Left ventricle myocardium inferior (tissue), 1 donor: ENCODE measurements around the gene WDR59. TPM values are rescaled to one million over a fixed set of nuclear protein-coding genes. Genes with fewer than 3 reads are reported as not detected.
"Not testable (repeated sequence)": the region's sequence is repeated elsewhere in the genome, so short reads cannot be mapped to it uniquely, and the experiment has no call there.

Experiments
- DNase-seq: peaks from one replicate; pipeline ENCODE4 v3.0.0-alpha.2; 2020
- H3K27ac ChIP-seq: fragments of 200-600 bp; replicated peaks from 2 replicates; pipeline ENCODE4 v1.8.0; 2021
- H3K27me3 ChIP-seq: fragments of 200-600 bp; 2 replicates; pipeline ENCODE4 v1.8.0; 2021; ENCODE audit warnings: low read depth
- H3K36me3 ChIP-seq: fragments of 200-600 bp; 2 replicates; pipeline ENCODE4 v1.8.0; 2021
- H3K4me1 ChIP-seq: fragments of 200-600 bp; 2 replicates; pipeline ENCODE4 v1.8.0; 2021
- H3K4me3 ChIP-seq: fragments of 200-600 bp; 2 replicates; pipeline ENCODE4 v1.8.0; 2021; ENCODE audit warnings: mild to moderate bottlenecking, moderate library complexity
- H3K9me3 ChIP-seq: fragments of 200-600 bp; replicated peaks from 2 replicates; pipeline ENCODE4 v1.8.0; 2021
- CTCF ChIP-seq: fragments of 200-600 bp; IDR thresholded peaks from 2 replicates; pipeline ENCODE4 v1.8.0; 2021; ENCODE audit warnings: antibody characterized with exemption, mild to moderate bottlenecking, borderline replicate concordance
- intact Hi-C: fragments of 100-400 bp; cut with micrococcal nuclease; formaldehyde crosslinking; loops from one replicate; pipeline ENCODE4 v1.11.0; 2022
- total RNA-seq: library from RNA; stranded (reverse); fragmentation: NEBNext Ultra II Directional; extraction: Animal tissue kit (Norgen Biotek cat#: 25700); gene quantifications from one replicate; pipeline ENCODE4 v1.2.1, GENCODE V29; 2021
- donor health status: DM: no; HTN: yes; CAD: no; lungs with severe emphysema.

Gene WDR59
- total RNA-seq, 1 donor from 2014 or later = 52.5 TPM

GRCh38 chr16:74846714-74847113 is 138.2 kb downstream of the WDR59 start:
- Histone ChIP-seq H3K36me3 (no peaks in the 10 kb centered on the region), H3K9me3 (no peaks in the 10 kb centered on the region), H3K27me3 (no peaks in the 10 kb centered on the region), H3K4me1 (peaks cover 3% of the 10 kb centered on the region), H3K4me3 (no peak overlapping the region), H3K27ac (no peak overlapping the region)
- intact Hi-C loops = no loop called here
- TF ChIP-seq CTCF = no peak
- DNase-seq = no peak

- H3K27me3 ChIP-seq = no peaks in the 10 kb centered on the region
- intact Hi-C loops = no loop called here
- DNase-seq = no peak
Measured at GRCh38 chr16:74844041-74844980, 140.6 kb downstream of the WDR59 start.

GRCh38 chr16:74843381-74844035 is 141.4 kb downstream of the WDR59 start:
- H3K4me3 ChIP-seq, H3K27ac ChIP-seq, H3K36me3 ChIP-seq, H3K9me3 ChIP-seq, DNase-seq, intact Hi-C loops, H3K4me1 ChIP-seq, H3K27me3 ChIP-seq: not testable (repeated sequence)

More at GRCh38 chr16:74844041-74844980, 140.6 kb downstream of the WDR59 start:
- H3K4me1 ChIP-seq = peaks cover 3% of the 10 kb centered on the region
- no peaks in the 10 kb centered on the region for H3K9me3 ChIP-seq
- H3K36me3 ChIP-seq = no peaks in the 10 kb centered on the region
- TF ChIP-seq CTCF = no peak
- H3K27ac ChIP-seq = no peak overlapping the region
- H3K4me3 ChIP-seq = no peak overlapping the region

GRCh38 chr16:74842413-74842812 is 142.5 kb downstream of the WDR59 start:
- H3K27me3 ChIP-seq = no peaks in the 10 kb centered on the region
- H3K9me3 ChIP-seq = no peaks in the 10 kb centered on the region
- no peaks in the 10 kb centered on the region for H3K36me3 ChIP-seq
- H3K4me1 ChIP-seq = peaks cover 4% of the 10 kb centered on the region
- TF ChIP-seq CTCF = no peak
- intact Hi-C loops = no loop called here
- H3K4me3 ChIP-seq = no peak overlapping the region
- no peak overlapping the region for H3K27ac ChIP-seq
- no peak for DNase-seq

GRCh38 chr16:74841904-74842303 is 143.0 kb downstream of the WDR59 start:
- Histone ChIP-seq H3K4me1 (peaks cover 9% of the 10 kb centered on the region), H3K4me3 (no peak overlapping the region), H3K27ac (no peak overlapping the region), H3K27me3 (no peaks in the 10 kb centered on the region), H3K9me3 (no peaks in the 10 kb centered on the region), H3K36me3 (no peaks in the 10 kb centered on the region)
- no peak for TF ChIP-seq CTCF
- DNase-seq = no peak
- intact Hi-C loops = no loop called here

GRCh38 chr16:74841469-74841868 is 143.5 kb downstream of the WDR59 start:
- H3K4me3 ChIP-seq = no peak overlapping the region
- DNase-seq = no peak
- H3K27ac ChIP-seq = no peak overlapping the region
- no peak for TF ChIP-seq CTCF
- H3K4me1 ChIP-seq = peaks cover 9% of the 10 kb centered on the region
- no peaks in the 10 kb centered on the region for H3K9me3 ChIP-seq
- no peaks in the 10 kb centered on the region for H3K27me3 ChIP-seq
- intact Hi-C loops = no loop called here
- H3K36me3 ChIP-seq = no peaks in the 10 kb centered on the region
